Measurements from ENCODE around the gene TMEM138.

The TMEM138 gene

GRCh38 chr11:61406991-61407728 lies 45.0 kb downstream of the TMEM138 start:
- no peak for DNase-seq (ENCODE audit: low spot score)

GRCh38 chr11:61411589-61411988 lies 49.4 kb downstream of the TMEM138 start:
- DNase-seq (ENCODE audit: low spot score), result no peak

GRCh38 chr11:61413496-61413895 lies 51.3 kb downstream of the TMEM138 start:
- DNase-seq (ENCODE audit: low spot score), result no peak

GRCh38 chr11:61414547-61414946 lies 52.4 kb downstream of the TMEM138 start:
- no peak for DNase-seq (ENCODE audit: low spot score)

GRCh38 chr11:61415381-61415780 lies 53.2 kb downstream of the TMEM138 start:
- DNase-seq (ENCODE audit: low spot score), result no peak

- no peak for DNase-seq (ENCODE audit: low spot score)
These were observed 54.8 kb downstream of the TMEM138 start for GRCh38 chr11:61416941-61417340.

- DNase-seq (ENCODE audit: low spot score), result no peak
These were observed 55.5 kb downstream of the TMEM138 start for GRCh38 chr11:61417670-61418069.

GRCh38 chr11:61418136-61418535 lies 56.0 kb downstream of the TMEM138 start:
- DNase-seq (ENCODE audit: low spot score), result no peak

Data from globus pallidus (tissue), 1 donor.